Measurements from ENCODE around the gene ZNF182. TPM values are rescaled to one million over a fixed set of nuclear protein-coding genes. Genes with fewer than 3 reads are reported as not detected.
A peak's percentile ranks its signal among the peaks of the same experiment; 100 is the strongest.

ZNF182 gene
- total and polyA plus RNA-seq, 9 of the 15 experiments (the other 6 are each of a cell fraction or from before 2014, with no cell fraction given), result 0.59 to 5.0 (median 3.9) TPM

- TF ChIP-seq KDM2B (CRISPR knock-in tag; IDR thresholded peaks at IDR 0.05) (no peak), GATA2 (CRISPR knock-in tag; IDR thresholded peaks at IDR 0.05) (peak; percentile 30; the same call in 1 of the 2 replicates), ZNF395 (CRISPR knock-in tag; IDR thresholded peaks at IDR 0.05) (0 out of 2 replicates have a peak, but pooled peaks have one; percentile 59), TCF7 (IDR thresholded peaks at IDR 0.05; ENCODE audit: borderline replicate concordance) (no peak), FOXO4 (CRISPR knock-in tag; IDR thresholded peaks at IDR 0.05) (no peak), SMAD4 (CRISPR knock-in tag; conservative IDR thresholded peaks at IDR 0.05) (peak; percentile 44; the same call in 1 of the 2 replicates), UBTF (IDR thresholded peaks at IDR 0.05; ENCODE audit: borderline replicate concordance in 1 of 2, low read depth in 2 of 2, low read length in 2 of 2) (no peak), PML (IDR thresholded peaks at IDR 0.05; ENCODE audit: low read length) (peak; percentile 54; the same call in 1 of the 2 replicates), TCF7L2 (IDR thresholded peaks at IDR 0.05; ENCODE audit: low read depth, low read length) (no peak), PRDM10 (IDR thresholded peaks at IDR 0.05; ENCODE audit: partially characterized antibody) (no peak), ZBTB7A (IDR thresholded peaks at IDR 0.05; ENCODE audit: borderline replicate concordance, control insufficient read depth, low read depth, low read length) (peak; percentile 26; the same call in 1 of the 2 replicates), NRF1 (conservative IDR thresholded peaks at IDR 0.05 in 1 of 2, IDR thresholded peaks at IDR 0.05 in 1 of 2) (no peak), IRF1 (CRISPR knock-in tag; IDR thresholded peaks at IDR 0.05; ENCODE audit: borderline replicate concordance) (no peak)
These were observed 67.4 kb downstream of the ZNF182 start (continued) for GRCh38 chrX:47936224-47936939.

Measured in K562 (cell line).